Spleen (tissue), 7 donors: ENCODE data around the gene BSPRY.

Source experiments
- POLR2A ChIP-seq, 3 donors: fragments of 450-650 bp; IDR thresholded peaks; one replicate each; pipeline ENCODE4 v1.5.1; 2017; ENCODE audit warnings: antibody characterized with exemption in 3 of 3, mild to moderate bottlenecking in 1 of 3
- POLR2AphosphoS5 ChIP-seq, 3 donors: sonication (generic); formaldehyde crosslinking; IDR thresholded peaks; one replicate each; pipeline ENCODE4 v1.5.1; 2017; ENCODE audit warnings: antibody characterized with exemption in 3 of 3
- TF ChIP-seq, protein P1 (sequence below), 11 experiments: fragments of 200-600 bp in 7 of 11; fragments of 450-650 bp in 4 of 11; sonication (generic) in 4 of 11; IDR thresholded peaks in 8 of 11; conservative IDR thresholded peaks in 3 of 11; 1 replicate in 7 of 11; 2 replicates in 4 of 11; pipeline versions ENCODE4 v1.4.0 to v1.8.0; 2016 to 2021; ENCODE audit warnings: antibody characterized with exemption in 11 of 11, inconsistent platforms in 4 of 11, mild to moderate bottlenecking in 1 of 11
- donor health status: DM: no; HTN: no; CAD: no; lungs with moderate emphysema.
- donor health status: DM: no; HTN: no; CAD: no.
- donor health status: DM: no; HTN: no; CAD: no.

DNA sequence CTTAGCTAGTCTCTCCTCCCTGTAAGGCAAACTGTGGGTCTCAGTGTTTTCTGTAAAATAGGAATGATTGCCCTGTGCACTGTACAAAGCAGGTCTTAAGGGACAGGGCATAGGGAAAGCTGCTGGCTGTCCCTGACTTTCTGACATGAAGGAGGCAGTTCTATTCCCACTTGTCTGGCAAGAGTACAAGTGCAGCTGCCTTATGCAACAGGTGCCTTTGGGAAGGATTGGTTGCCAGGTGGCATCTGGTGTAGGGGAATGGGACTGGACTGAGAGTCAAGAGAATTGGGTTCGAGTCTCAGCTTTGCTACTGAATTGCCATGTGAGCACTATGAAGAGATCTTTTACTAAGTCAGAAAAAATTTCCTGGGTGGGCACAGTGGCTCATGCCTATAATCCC is 10.0 kb downstream of the BSPRY start:
- TF ChIP-seq POLR2A (IDR thresholded peaks at IDR 0.05) (no peak), POLR2AphosphoS5 (IDR thresholded peaks at IDR 0.05) (no peak)
- TF ChIP-seq, protein P1, sequence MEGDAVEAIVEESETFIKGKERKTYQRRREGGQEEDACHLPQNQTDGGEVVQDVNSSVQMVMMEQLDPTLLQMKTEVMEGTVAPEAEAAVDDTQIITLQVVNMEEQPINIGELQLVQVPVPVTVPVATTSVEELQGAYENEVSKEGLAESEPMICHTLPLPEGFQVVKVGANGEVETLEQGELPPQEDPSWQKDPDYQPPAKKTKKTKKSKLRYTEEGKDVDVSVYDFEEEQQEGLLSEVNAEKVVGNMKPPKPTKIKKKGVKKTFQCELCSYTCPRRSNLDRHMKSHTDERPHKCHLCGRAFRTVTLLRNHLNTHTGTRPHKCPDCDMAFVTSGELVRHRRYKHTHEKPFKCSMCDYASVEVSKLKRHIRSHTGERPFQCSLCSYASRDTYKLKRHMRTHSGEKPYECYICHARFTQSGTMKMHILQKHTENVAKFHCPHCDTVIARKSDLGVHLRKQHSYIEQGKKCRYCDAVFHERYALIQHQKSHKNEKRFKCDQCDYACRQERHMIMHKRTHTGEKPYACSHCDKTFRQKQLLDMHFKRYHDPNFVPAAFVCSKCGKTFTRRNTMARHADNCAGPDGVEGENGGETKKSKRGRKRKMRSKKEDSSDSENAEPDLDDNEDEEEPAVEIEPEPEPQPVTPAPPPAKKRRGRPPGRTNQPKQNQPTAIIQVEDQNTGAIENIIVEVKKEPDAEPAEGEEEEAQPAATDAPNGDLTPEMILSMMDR (IDR thresholded peaks at IDR 0.05 in 8 of 11, conservative IDR thresholded peaks at IDR 0.05 in 3 of 11) = no peak
